Kidney (tissue), 14 donors: Measurements from ENCODE around the gene COL9A1. TPM values are rescaled to one million over a fixed set of nuclear protein-coding genes. Genes with fewer than 3 reads are reported as not detected.

ENCODE experiments used
- DNase-seq, 5 donors: peaks; one replicate each; pipeline ENCODE4 v3.0.0-alpha.2; 2013 to 2020
- FAIRE-seq: peaks from 2 replicates; lab custom pipeline; 2012; peaks lifted over from hg19 to GRCh38; lab: Jason Lieb, UNC
- H3K27ac ChIP-seq, 2 donors: one replicate each; pipeline ENCODE4 v1.7.0; 2013; ENCODE audit warnings: low read depth in 2 of 2, low read length in 2 of 2, inconsistent platforms in 1 of 2
- H3K27me3 ChIP-seq: one replicate; pipeline ENCODE4 v1.7.1; 2013; ENCODE audit warnings: low read length, inconsistent platforms; ENCODE audit not compliant: control insufficient read depth, insufficient read depth
- H3K36me3 ChIP-seq, 3 donors: one replicate each; pipeline versions ENCODE4 v1.7.0 to v1.7.1; 2013; ENCODE audit warnings: low read length in 3 of 3, control low read depth in 1 of 3, inconsistent platforms in 1 of 3; ENCODE audit not compliant: insufficient read depth in 3 of 3, control insufficient read depth in 2 of 3
- H3K4me1 ChIP-seq, 3 donors: one replicate each; pipeline versions ENCODE4 v1.7.0 to v1.7.1; 2013; ENCODE audit warnings: low read length in 3 of 3, inconsistent platforms in 1 of 3, low read depth in 1 of 3; ENCODE audit not compliant: control insufficient read depth in 2 of 3, insufficient read depth in 2 of 3
- H3K4me3 ChIP-seq, 3 donors: one replicate each; pipeline versions ENCODE4 v1.7.0 to v1.8.1; 2013; ENCODE audit warnings: low read length in 3 of 3, control low read depth in 1 of 3, inconsistent platforms in 1 of 3
- H3K9ac ChIP-seq, 3 donors: one replicate each; pipeline versions ENCODE4 v1.7.0 to v1.7.1; 2013; ENCODE audit warnings: low read length in 3 of 3, control low read depth in 1 of 3, inconsistent platforms in 1 of 3
- H3K9me3 ChIP-seq, 3 donors: one replicate each; pipeline versions ENCODE4 v1.7.0 to v1.7.1; 2013; ENCODE audit warnings: low read length in 3 of 3, control low read depth in 1 of 3, inconsistent platforms in 1 of 3; ENCODE audit not compliant: control insufficient read depth in 2 of 3, insufficient read depth in 1 of 3
- intact Hi-C: fragments of 100-400 bp; cut with DNase I; formaldehyde crosslinking; loops from one replicate; pipeline ENCODE4 v1.11.1; 2022
- polyA plus RNA-seq: library from polyadenylated mRNA; stranded (reverse); fragments of 350-450 nt; fragmentation: Illumina TruSeq; extraction: RNeasy Lipid Tissue Mini Kit (QIAGEN cat#74804); gene quantifications from one replicate; pipeline ENCODE4 v1.2.3, GENCODE V29; 2014; ENCODE audit warnings: low read depth, low replicate concordance; ENCODE audit not compliant: insufficient read depth
- total RNA-seq: library from RNA; stranded (reverse); fragmentation: NEBNext Ultra II Directional; extraction: Animal tissue kit (Norgen Biotek cat#: 25700); gene quantifications from one replicate; pipeline ENCODE4 v1.2.1, GENCODE V29; 2021
- TF ChIP-seq, protein P1 (sequence below): IDR thresholded peaks from 3 replicates; pipeline ENCODE4 v1.5.1; 2012; ENCODE audit warnings: mild to moderate bottlenecking, moderate library complexity, borderline replicate concordance; ENCODE audit not compliant: insufficient read depth; ENCODE audit errors: extremely low read depth
- donor health status: control.
- donor health status: control.
- donor health status: control.
- donor health status: control.
- donor health status: control.
- donor health status: DM: yes; HTN: yes; CAD: no.
- donor health status: Normal renal cell carcinoma (clear cell type).

COL9A1 gene
- total and polyA plus RNA-seq, 2 donors from 2014 or later = 0.19 to 0.22 TPM

DNA sequence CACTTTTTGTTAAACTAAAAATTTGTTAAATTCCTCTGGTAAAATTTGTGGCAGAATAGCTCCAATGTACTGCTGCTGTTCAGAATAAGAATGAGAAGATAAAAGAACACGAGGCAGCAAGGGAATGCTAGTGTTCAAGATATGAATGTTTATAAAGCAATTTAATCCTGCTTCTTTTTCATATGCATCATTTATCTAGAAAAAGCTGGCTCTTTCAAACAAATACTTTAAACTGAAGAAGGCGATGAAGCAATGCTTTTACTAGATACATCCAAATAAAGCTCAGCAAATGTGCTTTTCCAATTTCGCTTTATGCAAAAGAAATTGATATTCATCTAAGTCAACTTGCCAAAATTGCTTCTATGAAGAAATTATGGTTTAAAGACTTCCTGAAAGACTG lies 66.5 kb downstream of the COL9A1 start:
- Histone ChIP-seq H3K4me1 (no peaks in the 10 kb centered on the region), H3K27ac (no peak overlapping the region), H3K9ac (no peak overlapping the region), H3K4me3 (no peak overlapping the region), H3K9me3 (no peaks in the 10 kb centered on the region), H3K36me3 (no peaks in the 10 kb centered on the region), H3K27me3 (no peaks in the 10 kb centered on the region)
- TF ChIP-seq, protein P1, sequence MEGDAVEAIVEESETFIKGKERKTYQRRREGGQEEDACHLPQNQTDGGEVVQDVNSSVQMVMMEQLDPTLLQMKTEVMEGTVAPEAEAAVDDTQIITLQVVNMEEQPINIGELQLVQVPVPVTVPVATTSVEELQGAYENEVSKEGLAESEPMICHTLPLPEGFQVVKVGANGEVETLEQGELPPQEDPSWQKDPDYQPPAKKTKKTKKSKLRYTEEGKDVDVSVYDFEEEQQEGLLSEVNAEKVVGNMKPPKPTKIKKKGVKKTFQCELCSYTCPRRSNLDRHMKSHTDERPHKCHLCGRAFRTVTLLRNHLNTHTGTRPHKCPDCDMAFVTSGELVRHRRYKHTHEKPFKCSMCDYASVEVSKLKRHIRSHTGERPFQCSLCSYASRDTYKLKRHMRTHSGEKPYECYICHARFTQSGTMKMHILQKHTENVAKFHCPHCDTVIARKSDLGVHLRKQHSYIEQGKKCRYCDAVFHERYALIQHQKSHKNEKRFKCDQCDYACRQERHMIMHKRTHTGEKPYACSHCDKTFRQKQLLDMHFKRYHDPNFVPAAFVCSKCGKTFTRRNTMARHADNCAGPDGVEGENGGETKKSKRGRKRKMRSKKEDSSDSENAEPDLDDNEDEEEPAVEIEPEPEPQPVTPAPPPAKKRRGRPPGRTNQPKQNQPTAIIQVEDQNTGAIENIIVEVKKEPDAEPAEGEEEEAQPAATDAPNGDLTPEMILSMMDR = no peak
- intact Hi-C loops = no loop called here
- FAIRE-seq (no peak), DNase-seq (no peak)

DNA sequence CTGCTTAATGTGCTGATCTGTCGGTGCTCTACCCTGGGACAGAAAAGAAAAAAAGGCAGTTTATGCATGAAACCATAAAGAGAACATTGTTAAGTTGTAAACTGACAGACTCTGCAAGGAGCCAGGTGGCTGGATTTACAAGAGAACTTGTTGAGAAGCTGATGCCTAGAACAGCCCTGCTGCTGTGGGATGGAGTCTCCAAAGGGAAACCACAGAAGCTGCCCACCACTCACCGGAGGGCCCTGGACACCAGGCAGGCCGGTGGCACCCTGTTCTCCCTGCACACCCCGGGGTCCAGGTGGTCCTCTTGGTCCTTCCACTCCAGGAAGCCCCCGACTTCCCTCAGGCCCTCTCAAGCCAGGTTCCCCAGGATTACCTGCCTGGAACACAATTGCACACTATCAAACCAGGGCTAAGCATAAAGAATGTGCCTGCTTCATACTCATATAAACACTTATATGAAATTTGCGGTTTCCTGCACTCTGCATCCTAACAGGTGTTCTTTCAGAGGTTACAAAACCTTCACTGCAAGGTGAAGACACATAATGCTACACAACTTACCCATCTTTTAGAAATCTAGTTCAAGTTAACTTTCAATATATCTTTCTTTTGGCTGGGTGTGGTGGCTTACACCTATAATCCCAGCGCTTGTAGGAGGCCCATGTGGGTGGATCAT lies 68.2 kb downstream of the COL9A1 start:
- Histone ChIP-seq H3K9ac (no peak overlapping the region), H3K9me3 (no peaks in the 10 kb centered on the region), H3K4me3 (no peak overlapping the region), H3K4me1 (no peaks in the 10 kb centered on the region), H3K36me3 (no peaks in the 10 kb centered on the region), H3K27ac (no peak overlapping the region), H3K27me3 (no peaks in the 10 kb centered on the region)
- TF ChIP-seq, protein P1 = no peak
- DNase-seq = no peak
- no peak for FAIRE-seq
- intact Hi-C loops = no loop called here

DNA sequence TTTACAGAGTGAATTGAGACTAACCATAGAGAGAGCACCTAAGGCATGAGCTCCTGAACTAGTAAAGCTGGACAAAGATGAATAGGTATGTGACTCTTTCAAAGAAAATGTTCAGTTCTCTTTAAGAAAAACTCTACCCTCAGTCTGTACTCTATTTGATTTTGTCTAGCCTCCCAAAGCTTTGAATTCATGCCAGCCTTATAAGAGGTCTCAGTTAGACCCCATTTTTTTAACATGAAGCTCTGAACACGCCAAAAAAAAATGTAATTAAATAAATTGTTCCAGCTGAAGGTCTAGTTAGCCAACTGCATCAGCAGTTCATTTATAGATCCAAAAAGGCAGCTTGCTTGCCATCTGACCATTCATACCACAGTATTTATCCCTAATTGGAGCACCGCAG lies 71.6 kb downstream of the COL9A1 start:
- Histone ChIP-seq H3K9me3 (no peaks in the 10 kb centered on the region), H3K4me1 (no peaks in the 10 kb centered on the region), H3K4me3 (no peak overlapping the region), H3K27me3 (no peaks in the 10 kb centered on the region), H3K9ac (no peak overlapping the region), H3K36me3 (no peaks in the 10 kb centered on the region), H3K27ac (no peak overlapping the region)
- FAIRE-seq (no peak), DNase-seq (no peak)
- intact Hi-C loops = no loop called here
- TF ChIP-seq, protein P1 = no peak

DNA sequence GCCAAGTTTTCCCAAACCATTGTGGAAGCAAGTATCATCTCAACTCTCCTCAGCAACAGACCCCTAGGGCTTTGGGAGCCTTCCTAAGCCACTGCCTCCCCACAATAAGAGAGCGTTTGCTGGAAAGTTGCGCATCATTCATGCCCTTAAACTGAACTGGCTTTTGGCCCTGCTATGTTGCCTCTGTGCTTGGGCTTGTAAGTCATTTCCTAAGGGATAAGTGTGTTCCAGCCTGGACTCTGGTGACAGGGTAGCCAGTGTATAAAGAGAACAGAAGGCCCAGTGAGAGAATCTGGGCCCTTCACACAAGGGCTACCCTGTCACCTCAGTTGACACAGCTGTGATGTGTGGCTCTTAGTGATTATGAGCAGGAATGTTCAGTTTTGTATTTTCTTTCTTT lies 77.8 kb downstream of the COL9A1 start:
- FAIRE-seq (no peak), DNase-seq (no peak)
- H3K9ac ChIP-seq = no peak overlapping the region
- no peaks in the 10 kb centered on the region for H3K9me3 ChIP-seq
- H3K27me3 ChIP-seq = no peaks in the 10 kb centered on the region
- TF ChIP-seq, protein P1 = no peak
- intact Hi-C loops = no loop called here
- H3K27ac ChIP-seq = no peak overlapping the region
- H3K4me3 ChIP-seq = no peak overlapping the region
- no peaks in the 10 kb centered on the region for H3K36me3 ChIP-seq
- H3K4me1 ChIP-seq = no peaks in the 10 kb centered on the region
